Endometrium (tissue), 2 donors: ENCODE measurements around the gene THPO.

Experiments
- FAIRE-seq: peaks from 2 replicates; lab custom pipeline; 2012; peaks lifted over from hg19 to GRCh38; lab: Jason Lieb, UNC
- donor health status: control.
- donor health status: control.

Gene THPO

GRCh38 chr3:184384856-184385422 is 6.9 kb upstream of the THPO start:
- FAIRE-seq, result no peak

- no peak for FAIRE-seq
Observed at GRCh38 chr3:184384342-184384741, 6.3 kb upstream of the THPO start.

- FAIRE-seq, result no peak
Observed at GRCh38 chr3:184383033-184383740, 5.2 kb upstream of the THPO start.

GRCh38 chr3:184382326-184383032 is 4.5 kb upstream of the THPO start:
- FAIRE-seq, result no peak

GRCh38 chr3:184381261-184382224 is 3.5 kb upstream of the THPO start:
- FAIRE-seq, result no peak

GRCh38 chr3:184380627-184381260 is 2.7 kb upstream of the THPO start:
- FAIRE-seq, result no peak

GRCh38 chr3:184380185-184380626 is 2.2 kb upstream of the THPO start:
- no peak for FAIRE-seq

- FAIRE-seq, result no peak
Observed at GRCh38 chr3:184379358-184380184, 1.6 kb upstream of the THPO start, which contains the start of gene CHRD. CHRD (plus strand) TSS chr3:184380054; CDS start chr3:184380319, 265 bp downstream.

- FAIRE-seq, result no peak
Observed at GRCh38 chr3:184378651-184379357, 797 bp upstream of the THPO start.

- FAIRE-seq, result no peak
Observed at GRCh38 chr3:184377374-184377773, 633 bp downstream of the THPO start.

GRCh38 chr3:184375747-184376461 is 2.1 kb downstream of the THPO start:
- FAIRE-seq, result no peak

GRCh38 chr3:184373422-184373821 is 4.6 kb downstream of the THPO start:
- FAIRE-seq, result no peak

- FAIRE-seq, result no peak
Observed at GRCh38 chr3:184372911-184373310, 5.1 kb downstream of the THPO start.

GRCh38 chr3:184372296-184372821 is 5.6 kb downstream of the THPO start:
- no peak for FAIRE-seq

- FAIRE-seq, result no peak
Observed at GRCh38 chr3:184371570-184372018, 6.4 kb downstream of the THPO start.

- no peak for FAIRE-seq
Observed at GRCh38 chr3:184368586-184369183, 9.3 kb downstream of the THPO start.

- no peak for FAIRE-seq
Observed at GRCh38 chr3:184368116-184368515, 9.9 kb downstream of the THPO start.

- no peak for FAIRE-seq
Observed at GRCh38 chr3:184366619-184367289, 11.3 kb downstream of the THPO start.
